ENCODE measurements around the gene LDAH. TPM values are rescaled to one million over a fixed set of nuclear protein-coding genes. Genes with fewer than 3 reads are reported as not detected.

Gene LDAH
- total and polyA plus RNA-seq, 4 donors: 19.7 to 32.9 (median 21.8) TPM

- WGBS (ENCODE audit: insufficient coverage): 55% methylated on average over 7 of the region's 8 CpGs
- Histone ChIP-seq H3K36me3 (ENCODE audit: control insufficient read depth, insufficient read depth, low read length) (no peaks in the 10 kb centered on the region), H3K27ac (ENCODE audit: low read depth, low read length) (no peak overlapping the region), H3K4me1 (ENCODE audit: control insufficient read depth, insufficient read depth, low read length) (peaks cover 13% of the 10 kb centered on the region), H3K9me3 (ENCODE audit: control insufficient read depth, insufficient read depth, low read length) (no peaks in the 10 kb centered on the region), H3K4me3 (ENCODE audit: low read depth, low read length) (no peak overlapping the region), H3K27me3 (ENCODE audit: control insufficient read depth, insufficient read depth, low read length) (peaks cover 65% of the 10 kb centered on the region)
- no peak for DNase-seq (ENCODE audit: low read depth in 4 of 6, low spot score in 6 of 6)
These were observed 162.1 kb downstream of the LDAH start for GRCh38 chr2:20660506-20661420.

- H3K9me3 ChIP-seq (ENCODE audit: control insufficient read depth, insufficient read depth, low read length): no peaks in the 10 kb centered on the region
- 80% methylated on average over 2 of the region's 4 CpGs for WGBS (ENCODE audit: insufficient coverage)
- DNase-seq (ENCODE audit: low read depth in 4 of 6, low spot score in 6 of 6): no peak
- H3K4me3 ChIP-seq (ENCODE audit: low read depth, low read length): no peak overlapping the region
- H3K27ac ChIP-seq (ENCODE audit: low read depth, low read length): no peak overlapping the region
- no peaks in the 10 kb centered on the region for H3K36me3 ChIP-seq (ENCODE audit: control insufficient read depth, insufficient read depth, low read length)
- H3K27me3 ChIP-seq (ENCODE audit: control insufficient read depth, insufficient read depth, low read length): peaks cover 35% of the 10 kb centered on the region
- peaks cover 4% of the 10 kb centered on the region for H3K4me1 ChIP-seq (ENCODE audit: control insufficient read depth, insufficient read depth, low read length)
These were observed 165.2 kb downstream of the LDAH start for GRCh38 chr2:20657522-20658235.

- H3K27ac ChIP-seq (ENCODE audit: low read depth, low read length): no peak overlapping the region
- no peaks in the 10 kb centered on the region for H3K9me3 ChIP-seq (ENCODE audit: control insufficient read depth, insufficient read depth, low read length)
- WGBS (ENCODE audit: insufficient coverage): 70% methylated on average over 7 of the region's 7 CpGs
- H3K4me1 ChIP-seq (ENCODE audit: control insufficient read depth, insufficient read depth, low read length): peaks cover 5% of the 10 kb centered on the region
- H3K4me3 ChIP-seq (ENCODE audit: low read depth, low read length): no peak overlapping the region
- peaks cover 23% of the 10 kb centered on the region for H3K27me3 ChIP-seq (ENCODE audit: control insufficient read depth, insufficient read depth, low read length)
- no peaks in the 10 kb centered on the region for H3K36me3 ChIP-seq (ENCODE audit: control insufficient read depth, insufficient read depth, low read length)
- no peak for DNase-seq (ENCODE audit: low read depth in 4 of 6, low spot score in 6 of 6)
These were observed 166.3 kb downstream of the LDAH start for GRCh38 chr2:20656561-20656960.

DNA sequence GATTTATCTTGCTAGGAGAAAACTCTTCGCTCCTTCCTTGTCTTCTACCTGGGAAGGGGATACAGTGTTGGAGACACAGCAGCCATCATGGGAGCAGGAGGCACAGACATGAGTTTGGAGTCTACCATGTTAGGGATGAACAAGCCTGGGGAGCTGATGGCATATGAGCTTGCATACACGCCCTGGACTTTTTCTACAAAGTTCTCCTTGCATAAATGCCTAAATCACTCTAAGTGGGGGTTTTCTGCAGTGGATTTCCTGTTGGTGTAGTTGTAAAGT, 168.4 kb downstream of the LDAH start:
- 90% methylated on average over 2 of the region's 2 CpGs for WGBS (ENCODE audit: insufficient coverage)
- peaks cover 19% of the 10 kb centered on the region for H3K4me1 ChIP-seq (ENCODE audit: control insufficient read depth, insufficient read depth, low read length)
- H3K36me3 ChIP-seq (ENCODE audit: control insufficient read depth, insufficient read depth, low read length): no peaks in the 10 kb centered on the region
- H3K4me3 ChIP-seq (ENCODE audit: low read depth, low read length): no peak overlapping the region
- no peak for DNase-seq (ENCODE audit: low read depth in 4 of 6, low spot score in 6 of 6)
- H3K9me3 ChIP-seq (ENCODE audit: control insufficient read depth, insufficient read depth, low read length): no peaks in the 10 kb centered on the region
- peaks cover 7% of the 10 kb centered on the region for H3K27me3 ChIP-seq (ENCODE audit: control insufficient read depth, insufficient read depth, low read length)
- no peak overlapping the region for H3K27ac ChIP-seq (ENCODE audit: low read depth, low read length)

DNA sequence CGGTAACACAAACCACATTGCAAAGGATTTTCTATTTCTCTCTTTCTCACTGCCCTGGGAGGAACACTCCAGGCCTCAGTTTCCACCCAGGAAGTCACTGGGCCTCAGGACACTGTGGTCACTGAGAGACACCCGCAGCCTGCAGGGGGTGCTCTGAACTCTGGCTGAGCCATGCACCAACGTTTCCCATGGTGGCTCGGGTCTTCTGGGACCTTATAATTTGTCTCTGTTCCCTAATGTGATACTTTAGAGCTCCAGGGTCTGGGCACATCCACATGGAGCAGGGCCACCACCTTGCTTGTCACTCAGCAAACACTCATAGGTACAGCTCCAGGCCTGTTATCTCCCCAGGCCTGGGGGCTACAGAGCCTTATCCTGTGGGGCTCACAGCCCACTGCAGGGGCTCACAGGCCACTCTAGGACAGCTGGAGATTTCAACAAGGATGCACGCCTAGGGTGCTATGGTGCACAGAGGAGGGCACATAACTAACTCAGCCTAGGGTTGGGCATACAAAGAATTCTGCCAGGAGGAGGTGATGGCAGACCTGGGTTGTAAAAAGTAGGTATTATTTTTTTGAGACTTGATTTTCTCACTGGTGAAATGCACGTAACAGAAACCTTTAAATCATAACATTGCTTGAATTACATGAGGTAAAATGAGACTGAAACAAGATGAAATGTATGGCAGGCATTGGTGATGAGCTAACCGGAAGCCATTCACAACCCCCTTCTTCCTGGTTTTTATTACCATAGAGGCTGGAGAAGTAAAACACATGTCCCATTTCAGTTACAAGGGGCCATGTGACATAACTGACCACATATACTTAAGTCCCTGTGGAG, 169.0 kb downstream of the LDAH start:
- H3K4me1 ChIP-seq (ENCODE audit: control insufficient read depth, insufficient read depth, low read length): peaks cover 24% of the 10 kb centered on the region
- WGBS (ENCODE audit: insufficient coverage): 82% methylated on average over 5 of the region's 7 CpGs
- peaks cover 5% of the 10 kb centered on the region for H3K27me3 ChIP-seq (ENCODE audit: control insufficient read depth, insufficient read depth, low read length)
- no peak overlapping the region for H3K4me3 ChIP-seq (ENCODE audit: low read depth, low read length)
- no peaks in the 10 kb centered on the region for H3K36me3 ChIP-seq (ENCODE audit: control insufficient read depth, insufficient read depth, low read length)
- no peaks in the 10 kb centered on the region for H3K9me3 ChIP-seq (ENCODE audit: control insufficient read depth, insufficient read depth, low read length)
- DNase-seq (ENCODE audit: low read depth in 4 of 6, low spot score in 6 of 6): no peak
- no peak overlapping the region for H3K27ac ChIP-seq (ENCODE audit: low read depth, low read length)

GRCh38 chr2:20652673-20653575, 170.0 kb downstream of the LDAH start:
- H3K27me3 ChIP-seq (ENCODE audit: control insufficient read depth, insufficient read depth, low read length): peaks cover 4% of the 10 kb centered on the region
- peaks cover 33% of the 10 kb centered on the region for H3K4me1 ChIP-seq (ENCODE audit: control insufficient read depth, insufficient read depth, low read length)
- WGBS (ENCODE audit: insufficient coverage): 97% methylated on average over 9 of the region's 11 CpGs
- no peaks in the 10 kb centered on the region for H3K9me3 ChIP-seq (ENCODE audit: control insufficient read depth, insufficient read depth, low read length)
- DNase-seq (ENCODE audit: low read depth in 4 of 6, low spot score in 6 of 6): no peak
- no peak overlapping the region for H3K4me3 ChIP-seq (ENCODE audit: low read depth, low read length)
- H3K27ac ChIP-seq (ENCODE audit: low read depth, low read length): no peak overlapping the region
- H3K36me3 ChIP-seq (ENCODE audit: control insufficient read depth, insufficient read depth, low read length): no peaks in the 10 kb centered on the region

DNA sequence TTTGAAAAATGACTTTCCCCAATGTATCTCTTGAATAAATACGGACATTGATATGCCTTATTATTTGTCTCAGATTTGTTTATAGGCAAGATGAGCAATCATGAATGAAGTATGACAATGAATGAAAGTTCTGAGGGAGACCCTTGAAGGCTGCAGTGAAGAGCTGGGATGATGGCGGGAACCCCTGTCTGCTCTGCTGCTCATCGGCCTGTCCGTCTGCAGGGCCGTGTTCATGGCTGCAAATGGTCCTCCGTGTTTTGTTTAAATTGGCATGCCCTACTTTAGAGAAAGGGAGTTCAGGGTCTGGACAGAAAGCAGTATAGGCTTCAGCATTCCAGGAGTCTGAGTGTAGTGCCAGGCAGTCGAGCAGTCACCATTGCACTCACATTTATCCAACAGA, 170.8 kb downstream of the LDAH start:
- Histone ChIP-seq H3K4me3 (ENCODE audit: low read depth, low read length) (no peak overlapping the region), H3K9me3 (ENCODE audit: control insufficient read depth, insufficient read depth, low read length) (no peaks in the 10 kb centered on the region), H3K36me3 (ENCODE audit: control insufficient read depth, insufficient read depth, low read length) (peaks cover 2% of the 10 kb centered on the region), H3K4me1 (ENCODE audit: control insufficient read depth, insufficient read depth, low read length) (peaks cover 37% of the 10 kb centered on the region), H3K27me3 (ENCODE audit: control insufficient read depth, insufficient read depth, low read length) (no peaks in the 10 kb centered on the region), H3K27ac (ENCODE audit: low read depth, low read length) (no peak overlapping the region)
- no peak for DNase-seq (ENCODE audit: low read depth in 4 of 6, low spot score in 6 of 6)
- 88% methylated on average over 6 of the region's 7 CpGs for WGBS (ENCODE audit: insufficient coverage)

GRCh38 chr2:20651731-20652099, 171.2 kb downstream of the LDAH start:
- Histone ChIP-seq H3K36me3 (ENCODE audit: control insufficient read depth, insufficient read depth, low read length) (peaks cover 6% of the 10 kb centered on the region), H3K27ac (ENCODE audit: low read depth, low read length) (peak overlapping the region; percentile 42), H3K4me3 (ENCODE audit: low read depth, low read length) (peak overlapping the region; percentile 60), H3K27me3 (ENCODE audit: control insufficient read depth, insufficient read depth, low read length) (no peaks in the 10 kb centered on the region), H3K4me1 (ENCODE audit: control insufficient read depth, insufficient read depth, low read length) (peaks cover 37% of the 10 kb centered on the region), H3K9me3 (ENCODE audit: control insufficient read depth, insufficient read depth, low read length) (no peaks in the 10 kb centered on the region)
- 68% methylated on average over 3 of the region's 7 CpGs for WGBS (ENCODE audit: insufficient coverage)
- no peak for DNase-seq (ENCODE audit: low read depth in 4 of 6, low spot score in 6 of 6)
